Esophagus muscularis mucosa (tissue), 4 donors: ENCODE results near the gene IGFALS. TPM values are rescaled to one million over a fixed set of nuclear protein-coding genes. Genes with fewer than 3 reads are reported as not detected.

Experiments used
- DNase-seq: peaks from one replicate; pipeline ENCODE4 v3.0.0-alpha.2; 2017; ENCODE audit errors: extremely low spot score
- H3K27ac ChIP-seq, 4 donors: fragments of 200-600 bp; sonication (generic); replicated peaks in 1 of 4; 1 replicate in 3 of 4; 2 replicates in 1 of 4; pipeline ENCODE4 v1.5.1; 2016 to 2019; ENCODE audit warnings: mild to moderate bottlenecking in 1 of 4
- H3K27me3 ChIP-seq, 4 donors: fragments of 200-600 bp; sonication (generic); one replicate each; pipeline versions ENCODE4 v1.5.1 to v1.6.0; 2016 to 2019
- H3K36me3 ChIP-seq, 4 donors: fragments of 200-600 bp; sonication (generic); one replicate each; pipeline ENCODE4 v1.5.1; 2016 to 2019
- H3K4me1 ChIP-seq, 4 donors: fragments of 200-600 bp; sonication (generic); one replicate each; pipeline ENCODE4 v1.5.1; 2016 to 2019
- H3K4me3 ChIP-seq, 4 donors: fragments of 200-600 bp; sonication (generic); 1 replicate in 2 of 4; 2 replicates in 2 of 4; pipeline ENCODE4 v1.5.1; 2016 to 2019; ENCODE audit warnings: mild to moderate bottlenecking in 4 of 4, moderate library complexity in 1 of 4
- H3K9me3 ChIP-seq, 4 donors: fragments of 200-600 bp; sonication (generic); 1 replicate in 3 of 4; 2 replicates in 1 of 4; pipeline ENCODE4 v1.5.1; 2016 to 2019
- CTCF ChIP-seq, 3 experiments: fragments of 200-600 bp in 2 of 3; fragments of 450-650 bp in 1 of 3; sonication (generic) in 2 of 3; IDR thresholded peaks; one replicate each; pipeline ENCODE4 v1.5.1; 2017 to 2019; ENCODE audit warnings: antibody characterized with exemption in 3 of 3, mild to moderate bottlenecking in 2 of 3, moderate library complexity in 1 of 3
- EP300 ChIP-seq: sonication (generic); formaldehyde crosslinking; IDR thresholded peaks from one replicate; pipeline ENCODE4 v1.6.1; 2017; ENCODE audit warnings: antibody characterized with exemption
- POLR2A ChIP-seq: fragments of 450-650 bp; IDR thresholded peaks from one replicate; pipeline ENCODE4 v1.6.1; 2017; ENCODE audit warnings: antibody characterized with exemption, moderate library complexity, mild to moderate bottlenecking, low read depth
- POLR2AphosphoS5 ChIP-seq, 2 donors: sonication (generic); formaldehyde crosslinking; IDR thresholded peaks; one replicate each; pipeline ENCODE4 v1.6.1; 2017; ENCODE audit warnings: antibody characterized with exemption in 2 of 2
- WGBS: methylation state at CpG from one replicate; pipeline ENCODE4 v1.1.5; 2018; 5-methylcytosine and 5-hydroxymethylcytosine counted together
- intact Hi-C: fragments of 100-400 bp; cut with DNase I; formaldehyde crosslinking; loops from one replicate; pipeline ENCODE4 v1.15.1; 2023
- total RNA-seq, 4 donors: library from RNA; depleted of rRNA; stranded (reverse); fragments of >200 nt; gene quantifications; one replicate each; pipeline versions ENCODE4 v1.1.0 to v1.2.1, GENCODE V29; 2016

Gene IGFALS
- under 1 TPM in 2 of 4 donors, not detected in 2; 0.45 to 0.75 TPM for total RNA-seq

- no peak for TF ChIP-seq POLR2A
- TF ChIP-seq CTCF (IDR thresholded peaks at IDR 0.05): no peak
- TF ChIP-seq POLR2AphosphoS5 (IDR thresholded peaks at IDR 0.05): no peak
- no peak for TF ChIP-seq EP300
- no peak within 1 kb of the TSS for H3K27ac ChIP-seq
- peaks cover 3 to 38% (median 35%) of the 10 kb centered on the region in 4 donors for H3K36me3 ChIP-seq
- intact Hi-C loops: no loop called here
- no peak for DNase-seq
- WGBS: 81% methylated on average over 12 of the region's 28 CpGs
- no peaks in the 10 kb centered on the region for H3K4me1 ChIP-seq
- no peaks in the 10 kb centered on the region for H3K9me3 ChIP-seq
- no peaks in the 10 kb centered on the region for H3K27me3 ChIP-seq
- no peak within 1 kb of the TSS for H3K4me3 ChIP-seq
These were observed at the start of gene IGFALS for GRCh38 chr16:1793578-1794220. Gene IGFALS, minus strand, starts transcription at chr16:1793705. Its CDS starts 53 bp downstream, at chr16:1793652.

- Histone ChIP-seq H3K36me3 (peaks cover 0 to 10% (median 0%) of the 10 kb centered on the region in 4 donors), H3K9me3 (no peaks in the 10 kb centered on the region), H3K27me3 (no peaks in the 10 kb centered on the region), H3K27ac (no peak overlapping the region), H3K4me3 (no peak overlapping the region), H3K4me1 (no peaks in the 10 kb centered on the region)
- no peak for TF ChIP-seq EP300
- TF ChIP-seq POLR2AphosphoS5 (IDR thresholded peaks at IDR 0.05): no peak
- TF ChIP-seq POLR2A: no peak
- no peak for TF ChIP-seq CTCF (IDR thresholded peaks at IDR 0.05)
- 71% methylated on average over 9 of the region's 9 CpGs for WGBS
- DNase-seq: no peak
- intact Hi-C loops: no loop called here
These were observed 46.0 kb upstream of the IGFALS start for GRCh38 chr16:1839554-1839953.

GRCh38 chr16:1834096-1834495, 40.6 kb upstream of the IGFALS start:
- 73% methylated on average over 5 of the region's 5 CpGs for WGBS
- intact Hi-C loops: no loop called here
- no peaks in the 10 kb centered on the region for H3K27me3 ChIP-seq

GRCh38 chr16:1832838-1833454, 39.4 kb upstream of the IGFALS start:
- TF ChIP-seq POLR2AphosphoS5 (IDR thresholded peaks at IDR 0.05): no peak
- TF ChIP-seq CTCF (IDR thresholded peaks at IDR 0.05): no peak
- TF ChIP-seq POLR2A: no peak
- no peak for TF ChIP-seq EP300
- H3K27me3 ChIP-seq: no peaks in the 10 kb centered on the region
- H3K27ac ChIP-seq: no peak overlapping the region
- no peak overlapping the region for H3K4me3 ChIP-seq
- H3K4me1 ChIP-seq: peaks cover 14 to 27% (median 19%) of the 10 kb centered on the region in 4 donors
- H3K9me3 ChIP-seq: no peaks in the 10 kb centered on the region
- intact Hi-C loops: no loop called here
- no peak for DNase-seq
- H3K36me3 ChIP-seq: peaks cover 0 to 19% (median 12%) of the 10 kb centered on the region in 4 donors
- WGBS: 84% methylated on average over 8 of the region's 9 CpGs

More at GRCh38 chr16:1834096-1834495, 40.6 kb upstream of the IGFALS start:
- TF ChIP-seq EP300: no peak
- TF ChIP-seq POLR2AphosphoS5 (IDR thresholded peaks at IDR 0.05): no peak
- TF ChIP-seq CTCF (IDR thresholded peaks at IDR 0.05): no peak
- TF ChIP-seq POLR2A: no peak
- Histone ChIP-seq H3K4me1 (peaks cover 3 to 15% (median 8%) of the 10 kb centered on the region in 4 donors), H3K4me3 (no peak overlapping the region), H3K9me3 (no peaks in the 10 kb centered on the region), H3K36me3 (peaks cover 0 to 20% (median 10%) of the 10 kb centered on the region in 4 donors), H3K27ac (no peak overlapping the region)
- no peak for DNase-seq
